ENCODE results near the gene LARGE1. TPM values are rescaled to one million over a fixed set of nuclear protein-coding genes. Genes with fewer than 3 reads are reported as not detected.
"Not testable (repeated sequence)": the region's sequence is repeated elsewhere in the genome, so short reads cannot be mapped to it uniquely, and the experiment has no call there.

The LARGE1 gene
- total and polyA plus RNA-seq, 7 donors = 14.9 to 91.6 (median 46.1) TPM

DNA sequence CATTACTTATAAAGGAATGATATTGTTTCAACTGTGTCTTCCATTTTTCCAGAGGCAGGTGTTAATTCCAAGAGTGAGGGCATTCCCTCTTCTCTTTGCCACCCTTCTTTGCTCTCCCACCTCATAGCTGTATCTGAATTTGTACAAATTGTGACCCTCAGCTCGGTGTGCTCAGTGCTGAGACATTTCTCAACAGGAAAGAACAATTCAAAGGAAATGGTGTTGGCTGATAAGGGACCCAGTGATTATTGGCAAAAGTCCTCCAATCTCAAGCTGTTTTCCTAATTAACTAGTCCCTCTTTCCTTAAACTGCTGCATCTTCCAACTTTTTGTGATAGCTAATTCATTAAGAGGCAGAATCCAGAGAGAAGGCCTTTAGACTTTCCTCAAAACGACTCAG is 453.2 kb downstream of the LARGE1 start:
- TF ChIP-seq, protein P1, sequence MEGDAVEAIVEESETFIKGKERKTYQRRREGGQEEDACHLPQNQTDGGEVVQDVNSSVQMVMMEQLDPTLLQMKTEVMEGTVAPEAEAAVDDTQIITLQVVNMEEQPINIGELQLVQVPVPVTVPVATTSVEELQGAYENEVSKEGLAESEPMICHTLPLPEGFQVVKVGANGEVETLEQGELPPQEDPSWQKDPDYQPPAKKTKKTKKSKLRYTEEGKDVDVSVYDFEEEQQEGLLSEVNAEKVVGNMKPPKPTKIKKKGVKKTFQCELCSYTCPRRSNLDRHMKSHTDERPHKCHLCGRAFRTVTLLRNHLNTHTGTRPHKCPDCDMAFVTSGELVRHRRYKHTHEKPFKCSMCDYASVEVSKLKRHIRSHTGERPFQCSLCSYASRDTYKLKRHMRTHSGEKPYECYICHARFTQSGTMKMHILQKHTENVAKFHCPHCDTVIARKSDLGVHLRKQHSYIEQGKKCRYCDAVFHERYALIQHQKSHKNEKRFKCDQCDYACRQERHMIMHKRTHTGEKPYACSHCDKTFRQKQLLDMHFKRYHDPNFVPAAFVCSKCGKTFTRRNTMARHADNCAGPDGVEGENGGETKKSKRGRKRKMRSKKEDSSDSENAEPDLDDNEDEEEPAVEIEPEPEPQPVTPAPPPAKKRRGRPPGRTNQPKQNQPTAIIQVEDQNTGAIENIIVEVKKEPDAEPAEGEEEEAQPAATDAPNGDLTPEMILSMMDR (IDR thresholded peaks at IDR 0.05) = no peak
- Histone ChIP-seq H3K27me3 (ENCODE audit: insufficient read depth in 3 of 3, low read length in 2 of 3) (no peaks in the 10 kb centered on the region), H3K36me3 (ENCODE audit: insufficient read depth in 1 of 2, low read depth in 1 of 2) (no peaks in the 10 kb centered on the region), H3K27ac (no peak overlapping the region), H3K4me3 (no peak overlapping the region), H3K9me3 (peaks cover 2% of the 10 kb centered on the region), H3K4me1 (peaks cover 11% of the 10 kb centered on the region)
- ATAC-seq (no peak), DNase-seq (no peak)
- intact Hi-C loops (cut with DNase I) = no loop called here
- WGBS, 3 donors = 39 to 48% (median 41%) methylated on average over 2 of the region's 2 CpGs

DNA sequence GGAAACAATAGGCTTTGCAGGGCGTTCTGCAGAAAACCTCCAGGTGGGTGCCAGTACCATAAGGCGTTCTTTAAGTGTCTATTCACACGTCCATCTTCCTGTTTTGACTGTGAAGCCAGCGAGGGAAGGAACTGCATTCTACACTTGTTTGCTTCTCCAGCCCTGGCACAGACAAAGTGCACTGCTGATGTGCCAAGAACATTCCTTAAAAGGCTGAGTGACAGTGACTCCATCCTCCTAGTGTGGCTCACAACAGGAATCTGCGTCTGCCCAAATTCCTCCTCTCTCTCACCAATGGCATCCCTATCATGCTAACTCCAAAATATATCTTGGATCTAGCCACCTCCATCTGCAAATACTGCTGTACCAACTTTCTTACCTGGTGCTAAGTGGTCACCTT is 454.7 kb downstream of the LARGE1 start:
- H3K27ac ChIP-seq = no peak overlapping the region
- H3K9me3 ChIP-seq = peaks cover 5% of the 10 kb centered on the region
- no peaks in the 10 kb centered on the region for H3K36me3 ChIP-seq (ENCODE audit: insufficient read depth in 1 of 2, low read depth in 1 of 2)
- TF ChIP-seq, protein P1 (IDR thresholded peaks at IDR 0.05) = no peak
- 21 to 23% (median 22%) methylated on average over 5 of the region's 5 CpGs for WGBS, 3 donors
- DNase-seq (no peak), ATAC-seq (peak; percentile 72 to 96 (median 90))
- intact Hi-C loops (cut with DNase I) = no loop called here
- peaks cover 8% of the 10 kb centered on the region for H3K4me1 ChIP-seq
- H3K4me3 ChIP-seq = no peak overlapping the region
- H3K27me3 ChIP-seq (ENCODE audit: insufficient read depth in 3 of 3, low read length in 2 of 3) = no peaks in the 10 kb centered on the region

DNA sequence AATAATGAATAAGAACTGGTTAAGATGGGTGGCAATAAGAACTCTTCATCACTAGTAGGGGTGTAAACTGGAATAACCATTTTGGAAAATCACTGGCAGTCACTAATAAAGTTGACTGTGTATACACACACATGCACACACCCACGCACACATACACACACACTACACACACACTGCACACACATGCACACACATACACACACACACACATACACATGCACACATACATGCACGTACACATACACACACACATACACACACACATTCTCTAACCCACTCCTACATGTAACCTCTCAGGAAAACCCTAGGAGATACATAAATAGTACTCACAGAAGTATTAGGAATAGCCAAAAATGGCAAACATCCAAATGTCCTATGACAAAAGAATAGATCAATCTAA is 455.6 kb downstream of the LARGE1 start:
- H3K27ac ChIP-seq = no peak overlapping the region
- H3K9me3 ChIP-seq = peaks cover 5% of the 10 kb centered on the region
- H3K27me3 ChIP-seq (ENCODE audit: insufficient read depth in 3 of 3, low read length in 2 of 3) = no peaks in the 10 kb centered on the region
- H3K4me3 ChIP-seq = no peak overlapping the region
- ATAC-seq (no peak), DNase-seq (no peak)
- 94 to 100% (median 96%) methylated on average over 2 of the region's 2 CpGs for WGBS, 3 donors
- H3K4me1 ChIP-seq = peaks cover 8% of the 10 kb centered on the region
- intact Hi-C loops (cut with DNase I) = no loop called here
- no peaks in the 10 kb centered on the region for H3K36me3 ChIP-seq (ENCODE audit: insufficient read depth in 1 of 2, low read depth in 1 of 2)
- TF ChIP-seq, protein P1 (IDR thresholded peaks at IDR 0.05) = no peak

DNA sequence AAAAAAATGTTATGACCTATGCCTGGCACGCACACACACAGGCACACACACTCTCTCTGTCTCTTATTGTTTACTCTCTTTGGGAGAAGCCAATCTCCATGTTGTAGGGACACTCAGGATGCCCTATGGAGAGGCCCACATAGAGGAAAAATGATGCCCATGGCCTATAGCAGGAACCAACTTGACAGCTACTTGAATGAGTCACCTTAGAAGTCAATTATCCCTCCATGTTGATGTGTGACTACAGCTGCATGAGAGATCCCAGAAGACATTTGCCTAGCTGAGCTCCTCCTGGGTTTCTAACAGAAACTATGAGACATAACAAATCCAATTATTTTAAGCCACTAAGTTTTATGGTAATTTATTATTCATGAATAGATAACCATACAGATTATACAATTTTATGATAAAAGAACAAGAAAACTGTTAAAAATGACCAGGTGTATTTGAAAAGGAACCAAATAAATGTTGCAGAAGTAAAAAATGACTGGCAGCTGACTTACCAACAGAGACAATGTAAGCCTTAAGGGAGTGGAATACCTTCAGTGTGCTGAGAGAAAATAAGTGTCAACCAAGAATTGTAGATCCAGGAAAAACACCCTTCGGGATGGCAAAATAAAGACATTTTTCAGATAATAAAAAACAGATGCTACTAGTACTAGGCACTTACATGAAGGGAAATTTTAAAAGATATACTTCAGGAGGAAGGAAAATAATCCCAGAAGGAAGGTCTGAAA is 458.4 kb downstream of the LARGE1 start:
- WGBS, 3 donors = 88 to 97% (median 97%) methylated on average over 2 of the region's 2 CpGs
- Histone ChIP-seq H3K27me3 (ENCODE audit: insufficient read depth in 3 of 3, low read length in 2 of 3) (no peaks in the 10 kb centered on the region), H3K4me3 (no peak overlapping the region), H3K27ac (no peak overlapping the region), H3K4me1 (peaks cover 8% of the 10 kb centered on the region), H3K9me3 (peaks cover 5% of the 10 kb centered on the region), H3K36me3 (ENCODE audit: insufficient read depth in 1 of 2, low read depth in 1 of 2) (no peaks in the 10 kb centered on the region)
- DNase-seq (no peak), ATAC-seq (peak in 1 of 4 donors; percentile 32)
- TF ChIP-seq, protein P1 (IDR thresholded peaks at IDR 0.05) = no peak
- intact Hi-C loops (cut with DNase I) = no loop called here

DNA sequence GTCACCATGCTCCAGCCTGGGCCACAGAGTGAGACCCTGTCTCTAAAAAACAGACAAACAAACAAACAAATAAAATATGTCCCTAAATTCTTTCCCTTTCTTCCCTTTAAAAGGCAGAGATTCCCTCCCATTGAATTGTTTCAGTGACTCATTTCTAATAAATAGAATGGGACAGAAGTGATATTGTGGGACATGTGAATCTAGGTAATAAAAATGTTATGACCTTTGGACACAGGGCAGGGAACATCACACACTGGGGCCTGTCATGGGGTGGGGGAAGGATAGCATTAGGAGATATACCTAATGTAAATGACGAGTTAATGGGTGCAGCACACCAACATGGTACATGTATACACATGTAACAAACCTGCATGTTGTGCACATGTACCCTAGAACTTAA is 459.0 kb downstream of the LARGE1 start:
- H3K36me3 ChIP-seq (ENCODE audit: insufficient read depth in 1 of 2, low read depth in 1 of 2); H3K4me1 ChIP-seq; H3K4me3 ChIP-seq; DNase-seq; ATAC-seq; H3K9me3 ChIP-seq; H3K27ac ChIP-seq; intact Hi-C loops (cut with DNase I); H3K27me3 ChIP-seq (ENCODE audit: insufficient read depth in 3 of 3, low read length in 2 of 3): not testable (repeated sequence)
- WGBS, 3 donors = 94 to 100% (median 98%) methylated on average over 1 of the region's 1 CpG
